Measurements from ENCODE around the gene CELF1.

Gene CELF1
- total RNA-seq = 172 to 289 (median 222) reads per million in 9 experiments

GRCh38 chr11:47552566-47553405 is at the start of gene CELF1:
Gene CELF1, minus strand, starts transcription at chr11:47553132. Its CDS starts 53,609 bp downstream, at chr11:47499523.
- H3K27me3 Mint-ChIP-seq = no peaks in the 10 kb centered on the region
- peaks cover 22% of the 10 kb centered on the region for H3K36me3 Mint-ChIP-seq (ENCODE audit: insufficient read depth)
- peak within 1 kb of the TSS; percentile 98 to 99 for H3K4me3 Mint-ChIP-seq
- peak; percentile 92 for ATAC-seq (replicated peaks)
- H3K9me3 Mint-ChIP-seq = no peaks in the 10 kb centered on the region
- H3K4me1 Mint-ChIP-seq (ENCODE audit: low read depth in 2 of 2) = peaks cover 31 to 38% of the 10 kb centered on the region in 2 donors
- peak within 1 kb of the TSS; percentile 95 to 96 for H3K27ac Mint-ChIP-seq
- peak; percentile 90 to 91 (median 90) for DNase-seq

DNA sequence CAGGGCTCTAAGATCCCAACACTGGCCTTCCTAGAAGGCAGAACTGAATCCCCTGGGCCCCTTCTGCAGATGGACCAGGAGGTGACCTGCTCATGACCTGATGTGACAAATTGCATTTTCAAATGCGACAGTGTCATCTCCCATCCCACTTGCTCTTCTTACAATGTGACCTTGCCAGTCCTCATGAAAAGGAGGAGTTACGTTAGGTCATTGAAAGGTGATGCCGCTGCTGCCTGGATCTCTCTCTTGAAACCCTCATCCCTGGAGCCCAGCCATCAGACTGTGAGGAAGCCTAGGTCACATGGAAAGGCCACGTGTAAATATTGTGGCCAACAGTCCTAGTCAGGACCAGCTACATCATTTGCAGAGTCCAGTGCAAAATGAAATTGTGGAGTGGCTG is 47.0 kb upstream of the CELF1 start:
- Mint-ChIP-seq H3K4me3 (no peak overlapping the region), H3K27me3 (peaks cover 10 to 14% of the 10 kb centered on the region in 2 donors), H3K9me3 (no peaks in the 10 kb centered on the region), H3K36me3 (ENCODE audit: insufficient read depth) (no peaks in the 10 kb centered on the region), H3K27ac (no peak overlapping the region), H3K4me1 (ENCODE audit: low read depth in 2 of 2) (no peaks in the 10 kb centered on the region)
- no peak for ATAC-seq (replicated peaks)
- DNase-seq = no peak

DNA sequence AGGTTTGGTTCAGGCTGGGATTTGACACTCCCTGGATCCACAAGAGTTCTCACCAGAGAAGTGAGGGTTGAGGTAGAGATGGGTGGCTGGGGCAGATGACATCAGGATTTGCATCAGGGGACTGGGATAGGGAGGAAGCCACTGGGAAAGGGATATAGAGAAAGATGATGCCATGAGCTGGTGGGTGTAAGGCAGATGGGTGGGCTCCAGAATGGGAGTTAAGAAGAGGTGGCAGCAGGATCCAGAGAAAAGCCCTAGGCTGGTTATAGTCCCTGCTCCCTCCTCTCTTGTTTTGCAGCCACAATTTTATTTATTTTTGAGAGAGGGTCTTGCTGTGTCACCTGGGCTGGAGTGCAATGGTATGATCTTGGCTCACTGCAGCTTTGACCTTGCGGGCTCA is 43.0 kb upstream of the CELF1 start:
- Mint-ChIP-seq H3K27ac (no peak overlapping the region), H3K9me3 (no peaks in the 10 kb centered on the region), H3K36me3 (ENCODE audit: insufficient read depth) (no peaks in the 10 kb centered on the region), H3K4me3 (no peak overlapping the region), H3K4me1 (ENCODE audit: low read depth in 2 of 2) (peaks cover 0 to 8% of the 10 kb centered on the region in 2 donors), H3K27me3 (peaks cover 27 to 47% of the 10 kb centered on the region in 2 donors)
- ATAC-seq (replicated peaks) (no peak), DNase-seq (no peak)

DNA sequence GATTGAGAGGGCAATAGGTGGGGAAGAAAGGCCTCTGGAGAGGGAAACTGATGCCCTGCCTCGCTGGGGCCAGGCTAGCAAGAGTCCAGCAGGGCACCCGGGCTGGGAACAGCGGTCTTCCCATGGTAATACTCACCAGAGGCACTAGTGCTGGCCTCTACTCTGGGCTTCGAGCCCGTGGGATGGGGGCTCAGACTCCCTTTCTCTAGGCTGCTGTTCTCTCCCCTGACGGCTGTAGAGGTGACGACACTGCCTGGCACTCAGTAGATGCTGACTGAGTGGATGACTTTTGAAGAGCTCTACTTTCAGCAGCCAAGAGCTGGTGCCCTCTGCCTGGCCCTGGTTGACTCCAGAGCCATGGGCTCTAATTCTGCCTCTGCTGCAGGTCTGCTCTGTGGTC is 42.1 kb upstream of the CELF1 start:
- Mint-ChIP-seq H3K36me3 (ENCODE audit: insufficient read depth) (no peaks in the 10 kb centered on the region), H3K9me3 (no peaks in the 10 kb centered on the region), H3K4me1 (ENCODE audit: low read depth in 2 of 2) (peaks cover 0 to 8% of the 10 kb centered on the region in 2 donors), H3K27me3 (peaks cover 27 to 47% of the 10 kb centered on the region in 2 donors), H3K4me3 (no peak overlapping the region), H3K27ac (no peak overlapping the region)
- ATAC-seq (replicated peaks) (no peak), DNase-seq (no peak)

- no peak within 1 kb of the TSS for H3K27ac Mint-ChIP-seq
- peaks cover 0 to 8% of the 10 kb centered on the region in 2 donors for H3K4me1 Mint-ChIP-seq (ENCODE audit: low read depth in 2 of 2)
- H3K27me3 Mint-ChIP-seq = peaks cover 27 to 47% of the 10 kb centered on the region in 2 donors
- H3K36me3 Mint-ChIP-seq (ENCODE audit: insufficient read depth) = no peaks in the 10 kb centered on the region
- no peak within 1 kb of the TSS for H3K4me3 Mint-ChIP-seq
- no peak for DNase-seq
- H3K9me3 Mint-ChIP-seq = no peaks in the 10 kb centered on the region
- ATAC-seq (replicated peaks) = no peak
Observed at GRCh38 chr11:47593934-47594855, 41.3 kb upstream of the CELF1 start, which contains the start of gene C1QTNF4. Gene C1QTNF4, minus strand, starts transcription at chr11:47594411. Its CDS starts 3,601 bp downstream, at chr11:47590810.

DNA sequence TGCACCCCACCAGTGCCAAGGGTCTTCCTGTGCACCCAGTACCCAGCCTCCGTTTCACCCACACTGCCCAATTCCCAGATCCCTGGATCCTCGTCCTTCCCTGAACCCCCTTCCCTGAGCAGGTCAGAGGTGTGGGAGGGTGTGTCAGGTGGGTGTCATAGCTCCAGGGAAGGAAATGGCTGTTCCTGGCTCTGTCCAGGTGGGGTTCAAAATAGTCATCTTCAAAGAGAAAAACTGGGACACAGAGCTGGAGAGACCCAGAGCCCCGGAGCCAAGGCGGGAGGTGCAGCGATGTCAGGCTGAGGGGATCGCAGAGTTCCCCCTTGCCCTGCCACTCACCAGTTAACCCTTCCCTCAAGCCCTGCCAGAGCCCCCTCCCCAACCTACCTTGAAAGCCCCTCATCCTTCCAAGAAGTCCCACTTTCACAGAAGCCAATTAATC is 40.6 kb upstream of the CELF1 start:
- Mint-ChIP-seq H3K9me3 (no peaks in the 10 kb centered on the region), H3K4me1 (ENCODE audit: low read depth in 2 of 2) (peaks cover 0 to 8% of the 10 kb centered on the region in 2 donors), H3K27ac (no peak overlapping the region), H3K27me3 (peaks cover 27 to 47% of the 10 kb centered on the region in 2 donors), H3K36me3 (ENCODE audit: insufficient read depth) (no peaks in the 10 kb centered on the region), H3K4me3 (no peak overlapping the region)
- ATAC-seq (replicated peaks) (no peak), DNase-seq (no peak)

DNA sequence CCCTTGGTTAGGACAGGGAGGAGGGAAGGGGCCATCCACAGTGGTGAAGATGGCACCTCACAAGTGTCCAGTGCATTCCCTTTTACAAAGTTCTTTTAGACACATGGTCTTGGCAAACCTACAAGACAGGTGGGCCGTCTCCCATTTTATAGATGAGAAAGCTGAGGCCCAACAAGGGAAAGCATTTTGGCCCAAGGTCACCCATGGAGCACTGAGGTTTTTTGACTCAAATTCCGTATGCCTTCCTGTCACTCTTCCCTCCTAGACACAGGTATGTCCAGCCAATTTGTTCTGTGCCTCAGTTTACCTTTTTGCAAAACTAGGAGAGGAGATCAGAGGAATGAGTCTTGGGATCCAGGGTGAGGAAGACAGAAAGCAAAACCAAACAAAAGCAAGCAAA is 40.0 kb upstream of the CELF1 start:
- H3K27ac Mint-ChIP-seq = no peak overlapping the region
- no peak for DNase-seq
- peaks cover 27 to 47% of the 10 kb centered on the region in 2 donors for H3K27me3 Mint-ChIP-seq
- no peaks in the 10 kb centered on the region for H3K9me3 Mint-ChIP-seq
- peaks cover 0 to 8% of the 10 kb centered on the region in 2 donors for H3K4me1 Mint-ChIP-seq (ENCODE audit: low read depth in 2 of 2)
- ATAC-seq (replicated peaks) = no peak
- H3K36me3 Mint-ChIP-seq (ENCODE audit: insufficient read depth) = no peaks in the 10 kb centered on the region
- no peak overlapping the region for H3K4me3 Mint-ChIP-seq

- Mint-ChIP-seq H3K4me3 (no peak overlapping the region), H3K36me3 (ENCODE audit: insufficient read depth) (no peaks in the 10 kb centered on the region), H3K27ac (no peak overlapping the region)
Observed at GRCh38 chr11:47592251-47592650, 39.3 kb upstream of the CELF1 start.

GRCh38 chr11:47591764-47592163 is 38.8 kb upstream of the CELF1 start:
- Mint-ChIP-seq H3K4me1 (ENCODE audit: low read depth in 2 of 2) (peaks cover 0 to 8% of the 10 kb centered on the region in 2 donors), H3K27ac (no peak overlapping the region), H3K36me3 (ENCODE audit: insufficient read depth) (no peaks in the 10 kb centered on the region), H3K9me3 (no peaks in the 10 kb centered on the region), H3K4me3 (no peak overlapping the region), H3K27me3 (peaks cover 27 to 47% of the 10 kb centered on the region in 2 donors)
- no peak for DNase-seq
- ATAC-seq (replicated peaks) = no peak

More at GRCh38 chr11:47592251-47592650, 39.3 kb upstream of the CELF1 start:
- H3K4me1 Mint-ChIP-seq (ENCODE audit: low read depth in 2 of 2) = peaks cover 0 to 8% of the 10 kb centered on the region in 2 donors
- DNase-seq (no peak), ATAC-seq (replicated peaks) (no peak)
- H3K9me3 Mint-ChIP-seq = no peaks in the 10 kb centered on the region
- peaks cover 27 to 47% of the 10 kb centered on the region in 2 donors for H3K27me3 Mint-ChIP-seq

DNA sequence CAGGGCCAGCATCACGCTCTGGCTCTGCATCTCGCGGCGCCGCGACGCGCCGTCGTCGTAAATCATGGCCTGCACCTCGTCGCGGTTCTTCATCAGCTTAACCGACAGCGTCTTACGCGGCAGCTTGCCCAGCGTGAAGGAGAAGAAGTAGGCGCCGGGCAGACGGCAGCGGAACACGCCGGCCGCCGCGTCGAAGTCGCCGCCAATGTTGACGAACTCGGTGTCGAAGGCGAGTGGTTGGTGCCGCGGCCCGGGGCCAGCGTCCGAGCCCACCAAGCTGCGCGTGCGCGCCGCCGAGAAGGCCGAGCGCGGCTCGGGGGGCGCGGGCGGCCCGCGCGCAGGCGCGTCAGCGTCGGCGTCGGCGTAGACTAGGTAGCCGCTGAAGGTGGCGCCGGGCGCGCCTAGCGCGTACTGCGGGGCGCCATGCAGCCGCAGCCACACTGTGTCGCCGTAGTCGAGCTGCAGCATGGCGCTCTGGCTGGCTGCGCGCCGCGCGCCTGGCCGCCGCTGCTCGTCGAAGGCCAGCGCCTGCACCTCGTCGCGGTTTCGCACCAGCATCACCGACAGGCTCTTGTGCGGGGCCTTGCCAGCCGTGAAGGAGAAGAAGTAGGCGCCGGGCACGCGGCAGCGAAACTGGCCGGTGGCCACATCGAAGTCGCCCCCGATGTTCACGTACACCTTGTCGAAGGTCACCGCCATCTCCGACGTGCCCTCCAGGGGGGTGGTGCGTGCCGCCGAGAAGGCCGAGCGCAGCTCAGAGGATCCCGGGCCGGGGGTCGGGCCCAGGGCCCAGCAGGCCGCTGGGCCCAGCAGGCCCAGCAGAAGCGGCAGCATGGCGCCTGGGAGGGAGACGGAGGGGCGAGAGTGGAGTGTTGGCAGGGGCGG is 37.3 kb upstream of the CELF1 start:
- ATAC-seq (replicated peaks) (no peak), DNase-seq (no peak)
- peaks cover 18 to 36% of the 10 kb centered on the region in 2 donors for H3K27me3 Mint-ChIP-seq
- no peak overlapping the region for H3K4me3 Mint-ChIP-seq
- peaks cover 0 to 8% of the 10 kb centered on the region in 2 donors for H3K4me1 Mint-ChIP-seq (ENCODE audit: low read depth in 2 of 2)
- H3K36me3 Mint-ChIP-seq (ENCODE audit: insufficient read depth) = peaks cover 8% of the 10 kb centered on the region
- no peak overlapping the region for H3K27ac Mint-ChIP-seq
- no peaks in the 10 kb centered on the region for H3K9me3 Mint-ChIP-seq

DNA sequence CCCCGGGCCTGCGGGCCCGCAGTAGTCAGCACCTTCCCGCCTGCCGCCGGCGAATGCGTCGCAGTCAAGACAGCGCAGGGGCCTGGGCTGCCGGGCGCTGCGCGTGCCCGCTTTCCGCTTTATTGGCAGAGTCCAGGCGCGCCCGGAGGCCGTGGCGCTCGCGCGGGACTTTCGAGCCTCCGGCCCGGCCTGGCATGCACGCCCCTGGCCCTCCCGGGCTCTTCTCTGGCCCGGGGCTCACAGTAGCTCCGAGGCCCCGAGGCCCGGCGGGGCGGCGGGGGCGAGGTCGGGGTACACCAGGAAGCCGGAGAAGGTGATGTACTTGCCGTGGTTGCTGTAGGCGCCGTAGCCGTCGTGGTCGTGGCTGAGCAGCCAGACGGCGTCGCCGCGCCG is 36.6 kb upstream of the CELF1 start:
- Mint-ChIP-seq H3K36me3 (ENCODE audit: insufficient read depth) (peaks cover 15% of the 10 kb centered on the region), H3K27me3 (peaks cover 14 to 30% of the 10 kb centered on the region in 2 donors), H3K4me3 (no peak overlapping the region), H3K9me3 (no peaks in the 10 kb centered on the region), H3K27ac (no peak overlapping the region), H3K4me1 (ENCODE audit: low read depth in 2 of 2) (peaks cover 0 to 8% of the 10 kb centered on the region in 2 donors)
- DNase-seq (no peak), ATAC-seq (replicated peaks) (no peak)

DNA sequence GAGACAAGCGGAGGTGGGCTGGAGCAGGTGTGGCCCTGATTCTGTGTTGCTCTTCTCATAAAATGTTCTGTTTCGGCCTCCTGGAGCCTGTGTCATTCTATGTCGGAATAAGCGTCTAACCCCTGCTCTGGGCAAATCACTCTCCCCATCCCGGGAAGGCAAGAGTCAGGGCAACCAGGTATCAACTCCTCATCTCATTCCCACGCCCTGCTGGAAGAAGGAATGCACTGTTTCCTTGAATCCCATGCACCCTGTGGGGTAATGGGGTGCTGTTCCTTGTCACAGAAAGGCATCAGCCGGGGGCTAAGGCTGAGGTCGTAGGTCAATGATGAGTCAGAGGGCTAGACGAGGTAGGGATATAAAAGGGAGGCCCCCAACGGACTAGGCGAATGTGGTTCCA is 36.2 kb upstream of the CELF1 start:
- ATAC-seq (replicated peaks) = no peak
- peaks cover 0 to 6% of the 10 kb centered on the region in 2 donors for H3K4me1 Mint-ChIP-seq (ENCODE audit: low read depth in 2 of 2)
- H3K36me3 Mint-ChIP-seq (ENCODE audit: insufficient read depth) = peaks cover 19% of the 10 kb centered on the region
- no peak overlapping the region for H3K4me3 Mint-ChIP-seq
- no peak overlapping the region for H3K27ac Mint-ChIP-seq
- H3K9me3 Mint-ChIP-seq = no peaks in the 10 kb centered on the region
- no peak for DNase-seq
- peaks cover 11 to 25% of the 10 kb centered on the region in 2 donors for H3K27me3 Mint-ChIP-seq
